Fibroblast of skin of back (primary cell): Measurements from ENCODE around the gene OR52B4. TPM values are rescaled to one million over a fixed set of nuclear protein-coding genes. Genes with fewer than 3 reads are reported as not detected.
"Not testable (repeated sequence)": the region's sequence is repeated elsewhere in the genome, so short reads cannot be mapped to it uniquely, and the experiment has no call there.

Experiments
- DNase-seq: peaks from one replicate; pipeline ENCODE4 v3.0.0-alpha.2; 2013
- polyA plus RNA-seq, 2 experiments: library from polyadenylated mRNA; unstranded; fragments of 120-200 nt; gene quantifications; one replicate each; pipeline ENCODE4 v1.2.1, GENCODE V29; 2013; ENCODE audit not compliant: insufficient read length in 2 of 2

Gene OR52B4
- polyA plus RNA-seq (2013, experiment 1 of 2; ENCODE audit: insufficient read length): not detected
- polyA plus RNA-seq (2013, experiment 2 of 2; ENCODE audit: insufficient read length): not detected

DNA sequence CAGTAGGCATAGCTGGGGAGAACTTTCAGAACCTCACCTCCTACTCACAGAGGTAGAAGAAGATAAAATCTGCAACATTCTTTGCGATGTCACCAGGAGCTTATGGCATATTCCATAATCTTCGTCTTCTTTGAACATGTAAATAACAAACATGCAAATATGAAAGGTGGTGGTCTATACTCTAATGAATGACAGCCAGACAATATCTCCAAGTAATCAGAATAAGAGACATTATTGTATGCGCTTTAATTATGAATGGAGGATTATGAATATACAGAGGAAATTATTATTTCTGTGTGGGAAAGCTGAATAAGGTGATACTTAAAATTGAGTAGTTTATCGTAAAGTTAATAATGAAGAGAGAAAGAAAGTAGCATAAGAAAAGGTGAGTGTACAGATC lies at the start of gene OR52B4:
TSS of gene OR52B4 (minus strand) at position 101 of the 400 bp plus-strand sequence. CDS start at position 10, 91 bp downstream.
- no peak for DNase-seq

DNA sequence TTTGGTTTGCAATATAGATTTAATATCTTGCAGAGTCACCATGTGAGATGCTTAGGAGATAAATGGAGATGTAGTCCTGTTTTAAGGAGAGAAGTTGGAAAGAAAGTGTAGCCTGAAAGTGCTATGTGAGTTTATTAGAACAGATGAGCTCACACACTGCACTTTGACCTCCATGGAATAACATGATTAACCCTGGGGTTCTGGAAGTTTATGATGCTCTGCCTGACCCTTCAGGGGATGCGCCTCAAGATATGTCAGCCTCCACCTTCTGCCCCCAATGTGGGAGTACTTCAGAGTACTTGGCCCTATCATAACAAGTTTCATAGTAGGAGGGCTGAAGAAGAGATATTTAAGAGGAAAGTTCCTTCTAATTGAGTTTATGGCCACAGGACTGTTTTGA lies 48.6 kb upstream of the OR52B4 start:
- no peak for DNase-seq

DNA sequence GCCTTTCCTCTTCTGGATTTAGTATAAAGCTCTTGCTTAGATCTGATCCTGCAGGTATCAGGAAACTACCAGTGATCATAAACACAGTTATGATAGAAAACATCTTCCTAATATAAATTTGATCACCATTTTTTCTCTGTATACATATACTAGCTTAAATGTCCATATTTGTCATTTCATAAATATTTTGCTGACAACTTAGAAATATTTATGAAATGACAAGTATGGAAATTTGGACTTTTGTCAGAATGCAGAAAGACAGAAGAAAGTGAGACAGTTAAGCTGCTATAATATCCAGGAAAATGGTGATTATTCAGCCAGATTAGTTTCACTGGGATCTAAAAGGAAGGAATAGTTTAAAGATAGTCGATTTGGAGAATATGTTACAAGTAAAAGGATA lies 48.1 kb upstream of the OR52B4 start:
- DNase-seq: no peak

DNA sequence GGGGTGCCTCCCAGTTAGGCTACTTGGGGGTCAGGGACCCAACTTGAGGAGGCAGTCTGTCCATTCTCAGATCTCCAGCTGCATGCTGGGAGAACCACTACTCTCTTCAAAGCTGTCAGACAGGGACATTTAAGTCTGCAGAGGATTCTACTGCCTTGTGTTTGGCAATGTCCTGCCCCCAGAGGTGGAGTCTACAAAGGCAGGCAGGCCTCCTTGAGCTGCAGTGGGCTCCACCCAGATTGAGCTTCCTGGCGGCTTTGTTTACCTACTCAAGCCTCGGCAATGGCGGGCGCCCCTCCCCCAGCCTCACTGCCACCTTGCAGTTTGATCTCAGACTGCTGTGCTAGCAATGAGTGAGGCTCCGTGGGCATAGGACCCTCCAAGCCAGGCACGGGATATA lies 38.0 kb upstream of the OR52B4 start:
- not testable (repeated sequence) for DNase-seq

DNA sequence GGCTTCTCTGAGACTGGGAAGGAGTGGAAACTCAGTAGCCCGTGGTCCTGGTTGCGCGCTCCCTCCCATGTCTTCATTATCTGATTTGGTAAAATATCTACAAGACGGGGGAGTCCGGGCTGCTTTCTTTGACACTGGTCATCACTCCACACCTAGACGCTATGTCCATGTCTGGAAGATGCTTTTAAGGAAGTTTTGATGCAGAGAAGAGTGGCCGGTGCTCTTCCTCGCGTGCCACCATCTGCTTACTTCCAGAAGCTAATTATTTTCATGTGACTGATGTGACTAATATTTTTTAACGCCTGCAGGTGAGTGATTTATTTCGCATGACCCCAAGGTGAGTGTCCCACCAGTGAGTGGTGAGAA lies 25.7 kb upstream of the OR52B4 start:
- no peak for DNase-seq

DNA sequence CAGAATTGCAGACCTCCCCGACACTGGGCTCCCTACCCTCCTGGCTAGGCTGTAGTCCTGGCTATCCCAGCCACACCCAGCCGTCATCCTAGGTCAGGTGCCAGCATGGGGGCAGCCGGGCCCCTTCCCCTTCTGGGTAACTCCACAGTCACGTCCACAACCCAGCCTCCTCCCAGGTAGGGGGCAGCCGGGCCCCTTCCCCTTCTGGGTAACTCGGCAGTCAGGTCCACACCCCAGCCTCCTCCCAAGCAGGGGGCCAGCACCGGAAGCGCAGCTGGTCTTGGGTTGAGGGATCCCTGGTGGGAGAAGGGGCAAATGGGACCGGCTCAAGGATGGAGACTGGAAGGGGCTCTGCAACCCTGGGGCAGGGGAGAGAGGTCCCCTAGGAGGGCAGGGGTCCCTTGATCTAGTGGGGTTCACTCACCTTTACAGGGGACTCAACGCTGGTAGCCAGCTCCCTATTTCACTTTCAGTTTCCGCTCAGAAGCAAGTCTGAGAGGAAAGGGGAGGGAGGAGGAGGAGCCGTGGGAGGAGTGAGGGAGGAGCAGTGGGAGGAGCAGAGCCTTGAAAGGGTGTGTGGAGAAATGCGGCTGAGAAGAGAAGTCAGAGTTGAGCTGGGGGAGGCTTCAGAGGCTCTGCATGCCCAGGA lies 25.1 kb upstream of the OR52B4 start, which contains the start of gene TRIM21:
TSS of gene TRIM21 (minus strand) at position 494 of the 649 bp plus-strand sequence. CDS start 3,293 bp downstream, outside the sequence.
- peak; percentile 84 for DNase-seq

DNA sequence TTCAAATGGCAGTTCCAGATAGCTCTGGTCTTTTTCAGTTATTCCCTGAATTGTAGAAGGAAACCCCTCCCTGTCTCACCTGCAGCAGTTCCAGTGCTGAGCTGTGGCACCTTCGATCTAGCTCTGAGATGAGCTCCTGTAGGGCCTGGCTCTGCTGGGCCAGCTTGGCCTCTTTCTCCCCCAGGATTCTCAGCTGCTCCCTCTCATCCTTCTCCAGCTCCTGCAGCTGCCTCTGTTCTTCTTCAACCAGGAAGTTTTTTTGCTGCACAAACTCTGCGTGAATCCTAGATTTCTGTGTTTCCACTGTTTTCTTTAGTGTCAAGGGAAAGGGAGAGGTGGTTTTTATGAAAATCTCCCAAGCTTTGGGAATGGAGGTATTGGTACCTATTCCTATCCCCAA lies 20.0 kb upstream of the OR52B4 start:
- DNase-seq: no peak

DNA sequence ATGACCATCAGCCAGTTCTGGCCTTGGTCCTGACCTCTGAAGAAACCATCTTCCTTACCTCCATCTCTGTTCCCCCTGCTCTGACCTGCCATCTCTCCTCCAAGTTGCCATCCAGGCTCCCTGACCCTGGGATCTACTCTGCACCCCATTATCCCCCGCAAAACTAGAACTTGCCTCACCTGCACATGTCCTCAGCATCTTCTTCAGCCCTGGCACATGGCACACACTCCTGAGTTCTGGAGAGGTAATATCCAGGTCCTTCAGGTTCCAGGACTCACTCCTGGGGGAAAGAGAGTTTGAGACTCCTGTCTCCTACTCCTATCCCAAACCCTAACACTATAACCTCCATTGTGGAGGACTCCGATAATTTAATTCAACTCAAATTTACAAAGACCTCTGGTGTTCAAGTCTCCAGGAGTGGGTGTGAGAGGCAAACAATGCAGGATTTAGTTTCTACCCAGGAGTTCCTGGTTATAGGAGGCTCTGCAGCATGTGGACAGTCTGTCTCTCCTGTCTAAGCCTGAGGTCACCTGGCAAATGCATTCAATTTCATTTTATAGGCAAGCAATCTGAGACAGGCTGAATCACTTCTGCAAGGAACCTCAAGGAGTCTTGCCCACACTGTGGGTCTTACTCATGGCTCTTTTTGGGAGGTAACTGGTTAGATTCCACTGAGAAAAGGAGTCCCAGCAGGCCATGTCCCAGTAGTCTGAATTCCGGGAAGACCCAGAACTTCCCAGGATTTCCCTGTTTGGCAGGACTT lies 18.0 kb upstream of the OR52B4 start:
- DNase-seq: no peak

DNA sequence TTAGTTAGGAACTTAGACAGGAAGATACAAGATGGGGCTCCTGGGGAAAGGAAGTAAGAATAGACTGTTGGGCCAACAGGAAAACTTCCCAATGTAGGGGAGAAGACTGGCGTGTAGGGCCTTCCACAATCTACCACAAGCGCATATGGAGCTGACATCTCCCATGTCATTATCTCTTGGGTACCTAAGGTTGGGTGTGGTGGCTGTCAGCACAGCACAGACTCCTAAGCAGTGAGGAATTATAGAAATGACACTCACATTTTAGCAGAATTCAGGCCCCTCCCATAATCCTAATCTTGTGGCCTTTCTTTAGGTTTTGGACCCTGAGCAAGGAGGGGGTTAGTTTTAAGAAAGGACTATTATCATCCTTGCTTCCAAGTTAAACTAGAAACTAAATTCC lies 13.7 kb upstream of the OR52B4 start:
- no peak for DNase-seq

DNA sequence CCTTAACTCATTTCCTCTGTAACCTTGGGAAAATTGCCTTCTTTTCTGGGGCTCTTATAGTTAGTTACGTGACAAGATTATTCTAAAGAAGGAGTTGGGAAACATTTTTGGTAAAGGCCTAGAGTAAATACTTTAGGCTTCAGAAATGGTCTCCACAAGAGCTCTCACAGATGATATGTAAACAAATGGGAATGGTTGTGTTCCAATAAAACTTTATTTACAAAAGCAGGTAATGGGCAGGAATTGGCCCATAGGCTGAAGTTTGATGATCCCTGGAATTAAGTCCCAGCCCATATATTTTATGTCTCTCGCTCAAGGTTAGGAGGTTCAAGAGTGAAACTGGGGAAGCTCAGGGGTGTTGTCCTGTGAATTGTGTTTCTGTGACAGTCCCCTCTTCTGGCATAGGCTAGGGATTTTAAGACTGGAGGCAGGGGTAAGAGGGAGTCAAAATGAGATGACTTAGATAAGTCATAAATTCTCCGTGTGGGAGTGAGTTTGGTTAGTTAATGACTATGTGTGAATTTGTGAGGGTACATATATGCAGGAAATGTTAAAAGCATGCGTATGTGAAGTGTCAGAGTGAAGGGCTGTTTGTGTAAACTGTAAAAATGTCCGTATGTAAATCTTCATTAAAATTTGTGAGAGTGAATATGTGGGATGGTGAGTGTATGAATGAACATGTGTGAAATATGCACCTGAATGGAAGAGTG lies 7.4 kb upstream of the OR52B4 start:
- no peak for DNase-seq

DNA sequence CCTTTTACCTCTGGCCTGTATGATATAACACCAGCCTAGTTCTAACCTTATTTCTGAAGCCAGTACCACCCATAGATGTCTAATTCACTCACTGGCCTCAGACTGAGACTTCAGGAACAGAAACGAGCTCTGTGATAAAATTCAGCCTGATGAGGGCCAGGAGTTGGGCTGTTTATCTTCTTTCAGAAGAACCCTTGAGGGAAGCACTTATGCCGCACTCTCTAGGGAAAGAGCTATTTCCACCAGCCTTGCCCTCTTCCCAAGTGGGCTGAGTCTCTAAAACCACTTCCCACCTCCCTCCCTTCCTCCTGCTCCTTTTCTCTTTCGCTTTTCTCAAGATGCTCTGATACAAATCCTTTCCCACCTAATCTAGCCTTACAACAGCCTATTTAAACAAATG lies 2.0 kb upstream of the OR52B4 start:
- no peak for DNase-seq

DNA sequence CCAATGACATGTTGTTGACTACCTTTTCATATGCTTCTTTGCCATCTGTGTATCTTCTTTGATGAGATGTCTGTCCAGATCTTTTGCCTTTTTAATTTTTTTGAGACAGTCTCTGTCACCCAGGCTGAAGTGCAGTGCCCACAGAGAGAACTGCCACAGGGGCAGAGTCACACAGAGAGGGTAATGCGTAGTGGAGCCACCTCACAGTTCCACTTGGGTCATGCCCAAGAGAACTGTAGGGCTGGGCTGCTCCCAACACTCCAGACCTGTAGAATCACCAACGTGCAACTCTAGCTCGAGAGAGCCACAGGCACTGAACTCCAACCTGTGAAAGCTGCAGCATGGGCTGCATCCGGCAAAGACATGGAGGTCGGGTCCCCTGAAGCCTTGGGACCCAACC lies 20.0 kb downstream of the OR52B4 start:
- not testable (repeated sequence) for DNase-seq

DNA sequence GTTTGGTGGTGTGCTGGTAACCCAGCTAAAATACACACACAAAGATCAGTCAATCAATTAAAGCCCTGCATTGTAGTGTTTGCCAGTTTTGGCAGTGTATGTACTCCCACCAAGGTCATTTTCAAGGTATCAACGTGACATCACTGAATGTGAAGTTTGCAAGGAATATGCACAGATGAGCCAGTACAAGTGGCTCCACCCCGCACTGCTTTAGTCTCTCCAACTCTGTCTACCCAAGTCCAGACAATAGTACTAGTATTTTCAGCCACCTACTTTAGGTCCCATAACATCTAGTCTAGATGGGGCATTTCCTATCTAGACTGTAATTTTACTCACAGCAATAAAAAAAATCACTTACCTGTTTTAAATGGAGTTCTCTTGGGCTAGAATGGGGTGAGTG lies 22.8 kb downstream of the OR52B4 start:
- not testable (repeated sequence) for DNase-seq

DNA sequence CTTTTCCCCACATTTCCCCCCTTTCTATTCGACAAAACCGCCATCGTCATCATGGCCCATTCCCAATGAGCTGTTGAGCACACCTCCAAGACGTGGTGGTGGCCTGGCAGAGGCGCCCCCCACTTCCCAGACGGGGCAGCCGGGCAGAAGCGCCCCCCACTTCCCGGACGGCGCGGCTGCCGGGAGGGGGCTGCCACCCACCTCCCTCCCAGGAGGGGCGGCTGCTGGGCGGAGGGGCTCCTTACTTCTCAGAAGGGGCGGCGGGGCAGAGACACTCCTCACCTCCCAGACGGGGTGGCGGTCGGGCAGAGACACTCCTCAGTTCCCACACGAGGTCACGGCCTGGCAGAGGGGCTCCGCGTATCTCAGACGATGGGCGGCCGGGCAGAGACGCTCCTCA lies 33.8 kb downstream of the OR52B4 start:
- not testable (repeated sequence) for DNase-seq
